ENCODE results near the gene MCFD2. TPM values are rescaled to one million over a fixed set of nuclear protein-coding genes. Genes with fewer than 3 reads are reported as not detected.

The MCFD2 gene
- total RNA-seq, 5 donors from 2014 or later (not counting 1 experiment from before 2014, with no cell fraction given): 30.8 to 44.0 (median 35.2) TPM

DNA sequence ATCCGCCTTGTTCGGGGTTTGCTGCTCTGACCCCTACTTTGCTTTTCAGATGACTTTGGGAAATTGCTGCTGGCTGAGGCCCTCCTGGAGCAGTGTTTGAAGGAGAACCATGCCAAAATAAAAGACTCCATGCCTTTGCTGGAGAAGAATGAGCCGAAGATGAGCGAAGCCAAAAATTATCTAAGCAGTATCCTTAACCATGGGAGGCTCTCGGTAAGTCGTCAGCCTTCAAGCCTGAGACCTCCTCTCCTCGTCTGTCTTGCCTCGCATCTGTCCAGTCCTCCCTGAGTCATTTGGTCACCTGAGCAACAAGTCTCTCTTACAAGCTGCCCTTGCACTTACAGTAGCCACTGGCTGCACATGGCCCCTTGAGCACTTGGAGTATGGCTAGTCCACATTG is 34.7 kb upstream of the MCFD2 start:
- ATAC-seq (replicated peaks in 1 of 4) (no peak), DNase-seq (no peak)
- POLR2A ChIA-PET: no interaction called here
- peaks cover 47% of the 10 kb centered on the region for H3K36me3 Mint-ChIP-seq
- Histone ChIP-seq H3K36me3 (ENCODE audit: control insufficient read depth in 2 of 2, extremely low read depth in 1 of 2, insufficient read depth in 1 of 2, low read length in 1 of 2) (peaks cover 13 to 45% of the 10 kb centered on the region in 2 donors), H3K9me3 (no peaks in the 10 kb centered on the region), H3K4me1 (ENCODE audit: control insufficient read depth in 1 of 2, extremely low read depth in 1 of 2, insufficient read depth in 2 of 2, low read length in 2 of 2) (peaks cover 25 to 29% of the 10 kb centered on the region in 2 experiments), H3K27ac (ENCODE audit: low read length) (no peak overlapping the region), H3K4me3 (ENCODE audit: control insufficient read depth in 1 of 2, extremely low read depth in 1 of 2, low read length in 1 of 2) (no peak overlapping the region), H3K27me3 (replicated peaks in 1 of 2; ENCODE audit: control insufficient read depth in 2 of 2, extremely low read depth in 1 of 2, insufficient read depth in 2 of 2, low read length in 1 of 2) (no peaks in the 10 kb centered on the region)
- H3K27ac Mint-ChIP-seq: peak overlapping the region in 1 of 2 donors; percentile 62
- no peaks in the 10 kb centered on the region for H3K27me3 Mint-ChIP-seq
- 100% methylated on average over 6 of the region's 8 CpGs for WGBS (ENCODE audit: insufficient coverage)
- H3K4me3 Mint-ChIP-seq: no peak overlapping the region
- peaks cover 42 to 58% (median 48%) of the 10 kb centered on the region in 3 donors for H3K4me1 Mint-ChIP-seq
- H3K9me3 Mint-ChIP-seq: no peaks in the 10 kb centered on the region
- CTCF ChIA-PET: no interaction called here

DNA sequence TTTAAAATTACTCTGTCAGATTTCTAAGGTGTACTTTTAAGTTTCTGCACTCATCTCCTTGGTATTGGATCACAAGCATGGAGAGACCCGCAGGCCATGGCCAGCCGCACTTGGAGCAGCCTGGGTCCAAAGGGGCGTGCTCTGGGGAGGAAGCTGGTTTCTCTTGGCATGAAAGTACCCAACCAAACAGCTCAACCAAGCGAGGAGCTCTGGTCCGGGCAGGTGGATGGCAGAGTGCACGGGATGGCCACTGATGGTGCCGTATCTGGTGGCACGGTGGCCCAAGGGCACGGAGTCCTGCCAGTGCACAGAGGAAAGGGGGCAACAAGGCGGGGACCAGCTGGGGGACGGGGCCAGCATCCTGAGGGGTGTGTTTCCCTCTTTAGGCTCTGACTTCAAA is 32.2 kb upstream of the MCFD2 start:
- Mint-ChIP-seq H3K36me3 (peaks cover 28% of the 10 kb centered on the region), H3K9me3 (no peaks in the 10 kb centered on the region), H3K27me3 (no peaks in the 10 kb centered on the region), H3K4me3 (no peak overlapping the region), H3K27ac (no peak overlapping the region), H3K4me1 (peaks cover 60 to 79% (median 68%) of the 10 kb centered on the region in 3 donors)
- peaks cover 10 to 28% of the 10 kb centered on the region in 2 donors for H3K36me3 ChIP-seq (ENCODE audit: control insufficient read depth in 2 of 2, extremely low read depth in 1 of 2, insufficient read depth in 1 of 2, low read length in 1 of 2)
- no peaks in the 10 kb centered on the region for H3K27me3 ChIP-seq (replicated peaks in 1 of 2; ENCODE audit: control insufficient read depth in 2 of 2, extremely low read depth in 1 of 2, insufficient read depth in 2 of 2, low read length in 1 of 2)
- POLR2A ChIA-PET: no interaction called here
- no peak overlapping the region for H3K4me3 ChIP-seq (ENCODE audit: control insufficient read depth in 1 of 2, extremely low read depth in 1 of 2, low read length in 1 of 2)
- 68% methylated on average over 5 of the region's 11 CpGs for WGBS (ENCODE audit: insufficient coverage)
- no peaks in the 10 kb centered on the region for H3K9me3 ChIP-seq
- ATAC-seq (replicated peaks in 1 of 4) (no peak), DNase-seq (no peak)
- H3K27ac ChIP-seq (ENCODE audit: low read length): no peak overlapping the region
- H3K4me1 ChIP-seq (ENCODE audit: control insufficient read depth in 1 of 2, extremely low read depth in 1 of 2, insufficient read depth in 2 of 2, low read length in 2 of 2): peaks cover 43 to 52% of the 10 kb centered on the region in 2 experiments
- CTCF ChIA-PET: no interaction called here

DNA sequence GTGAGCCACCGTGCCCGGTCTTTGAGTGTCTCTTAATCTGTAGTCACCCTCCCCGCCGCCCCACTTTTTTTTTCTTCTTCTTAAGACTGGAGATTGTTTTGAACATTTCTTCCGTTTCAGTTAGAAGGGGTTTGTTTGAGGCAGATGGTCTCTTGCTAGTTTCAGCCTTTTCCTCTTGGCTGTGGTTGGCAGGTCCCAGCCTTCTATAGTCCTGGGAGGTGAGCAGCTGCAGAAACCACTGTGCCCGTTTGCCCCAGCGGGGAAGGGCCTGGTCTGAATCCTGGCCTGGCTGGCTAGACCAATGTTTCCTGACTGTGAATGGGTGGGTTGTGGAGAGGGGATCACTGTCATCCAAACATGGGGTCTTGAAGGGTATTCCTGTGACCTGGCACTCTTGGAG is 30.1 kb upstream of the MCFD2 start:
- no peak for DNase-seq
- H3K36me3 Mint-ChIP-seq: peaks cover 14% of the 10 kb centered on the region
- no peaks in the 10 kb centered on the region for H3K9me3 Mint-ChIP-seq
- ChIA-PET POLR2A (no interaction called here), CTCF (no interaction called here)
- H3K27ac ChIP-seq (ENCODE audit: low read length): no peak overlapping the region
- peaks cover 67 to 77% (median 68%) of the 10 kb centered on the region in 3 donors for H3K4me1 Mint-ChIP-seq
- peaks cover 4 to 13% of the 10 kb centered on the region in 2 donors for H3K36me3 ChIP-seq (ENCODE audit: control insufficient read depth in 2 of 2, extremely low read depth in 1 of 2, insufficient read depth in 1 of 2, low read length in 1 of 2)
- peak overlapping the region; percentile 59 to 76 for H3K27ac Mint-ChIP-seq
- no peaks in the 10 kb centered on the region for H3K27me3 ChIP-seq (replicated peaks in 1 of 2; ENCODE audit: control insufficient read depth in 2 of 2, extremely low read depth in 1 of 2, insufficient read depth in 2 of 2, low read length in 1 of 2)
- ATAC-seq (replicated peaks in 1 of 4): no peak
- no peaks in the 10 kb centered on the region for H3K27me3 Mint-ChIP-seq
- H3K4me3 ChIP-seq (ENCODE audit: control insufficient read depth in 1 of 2, extremely low read depth in 1 of 2, low read length in 1 of 2): no peak overlapping the region
- H3K4me1 ChIP-seq (ENCODE audit: control insufficient read depth in 1 of 2, extremely low read depth in 1 of 2, insufficient read depth in 2 of 2, low read length in 2 of 2): peaks cover 45 to 64% of the 10 kb centered on the region in 2 experiments
- no peaks in the 10 kb centered on the region for H3K9me3 ChIP-seq
- WGBS (ENCODE audit: insufficient coverage): 63% methylated on average over 2 of the region's 7 CpGs
- peak overlapping the region in 1 of 3 donors; percentile 53 for H3K4me3 Mint-ChIP-seq

DNA sequence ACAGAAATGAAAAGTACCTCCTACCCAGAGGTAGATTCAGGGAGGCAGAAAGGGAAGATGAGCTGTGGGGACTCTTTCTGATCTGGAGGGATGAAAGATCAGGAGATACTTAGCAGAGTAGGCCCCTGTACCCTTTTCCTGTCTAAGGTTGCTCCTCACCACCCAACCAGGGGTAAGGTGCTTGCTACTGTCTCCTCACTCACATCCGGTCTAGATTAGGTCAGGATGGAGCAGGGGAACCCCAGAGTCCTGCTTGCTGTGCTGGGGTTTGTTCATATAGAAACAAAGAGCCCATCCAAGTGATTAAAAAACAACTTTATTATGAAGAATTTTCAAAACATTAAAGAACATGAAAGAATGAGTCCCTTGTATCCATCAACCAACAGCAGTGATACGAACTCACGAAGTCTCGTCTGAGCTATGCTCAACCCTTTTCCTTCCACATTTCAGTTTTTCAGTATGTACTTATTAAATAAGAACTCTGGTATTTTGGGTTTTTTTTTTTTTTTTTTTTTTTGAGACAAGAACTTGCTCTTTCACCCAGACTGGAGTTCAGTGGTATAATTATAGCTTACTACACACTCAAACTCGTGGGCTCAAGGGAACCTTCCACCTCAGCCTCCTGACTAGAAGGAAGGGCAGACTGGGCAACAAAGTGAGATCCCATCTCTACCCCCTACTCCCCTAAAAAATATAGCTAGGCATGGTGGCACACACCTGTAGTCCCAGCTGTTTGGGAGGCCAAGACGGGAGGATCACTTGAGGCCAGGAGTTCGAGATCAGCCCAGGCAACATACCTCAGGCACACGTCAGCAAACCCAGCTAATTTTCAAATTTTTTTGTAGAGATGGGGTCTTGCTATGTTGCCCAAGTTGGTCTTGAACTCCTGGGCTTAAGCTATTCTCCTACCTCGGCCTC is 28.5 kb upstream of the MCFD2 start:
- H3K9me3 Mint-ChIP-seq: no peaks in the 10 kb centered on the region
- WGBS (ENCODE audit: insufficient coverage): no CpG with 5 or more reads among the region's 9 CpGs
- POLR2A ChIA-PET: interaction anchor here (0.6 to 1.0 kb wide), 10 partner anchors 11 to 956 kb away, joined by 3 to 14 read pairs (median 5); no protein-coding TSS in a partner anchor

DNA sequence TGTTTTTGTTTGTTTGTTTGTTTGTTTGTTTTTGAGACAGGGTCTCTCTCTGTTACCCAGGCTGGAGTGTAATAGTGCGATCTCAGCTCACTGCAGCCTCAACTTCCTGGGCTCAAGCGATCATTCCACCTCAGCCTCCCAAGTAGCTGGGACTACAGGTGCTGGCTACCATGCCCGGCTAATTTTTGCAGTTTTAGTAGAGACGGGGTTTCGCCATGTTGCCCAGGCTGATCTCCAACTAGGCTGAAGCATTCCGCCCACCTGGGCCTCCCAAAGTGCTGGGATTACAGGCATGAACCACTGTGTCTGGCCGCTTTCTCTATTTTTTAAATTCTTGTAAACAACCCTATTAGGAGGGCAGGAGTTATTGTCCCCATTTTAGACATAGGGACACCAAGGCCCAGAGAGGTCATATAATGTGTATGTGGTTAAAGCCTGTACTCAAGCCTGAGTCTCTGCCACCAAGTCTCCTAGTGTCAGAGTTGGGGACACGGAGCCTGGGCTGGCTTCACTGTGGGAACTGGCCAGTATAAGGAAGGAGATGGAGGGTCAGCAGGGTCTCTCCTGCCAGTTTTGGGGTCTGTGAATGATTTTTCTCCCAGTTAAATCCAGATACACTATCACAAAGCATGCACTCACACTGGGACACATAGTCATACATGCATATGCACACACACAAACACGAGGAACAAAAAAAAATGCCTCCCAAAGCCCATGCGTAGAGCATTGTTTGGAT is 27.5 kb upstream of the MCFD2 start:
- no peaks in the 10 kb centered on the region for H3K9me3 ChIP-seq
- H3K4me3 ChIP-seq (ENCODE audit: control insufficient read depth in 1 of 2, extremely low read depth in 1 of 2, low read length in 1 of 2): peak overlapping the region; percentile 69 to 92
- peaks cover 33 to 67% of the 10 kb centered on the region in 2 experiments for H3K4me1 ChIP-seq (ENCODE audit: control insufficient read depth in 1 of 2, extremely low read depth in 1 of 2, insufficient read depth in 2 of 2, low read length in 2 of 2)
- Mint-ChIP-seq H3K27ac (peak overlapping the region; percentile 94 to 98), H3K27me3 (no peaks in the 10 kb centered on the region), H3K9me3 (no peaks in the 10 kb centered on the region), H3K4me1 (peaks cover 58 to 72% (median 65%) of the 10 kb centered on the region in 3 donors), H3K4me3 (peak overlapping the region; percentile 98 to 99 (median 99)), H3K36me3 (peaks cover 9% of the 10 kb centered on the region)
- peaks cover 0 to 8% of the 10 kb centered on the region in 2 donors for H3K36me3 ChIP-seq (ENCODE audit: control insufficient read depth in 2 of 2, extremely low read depth in 1 of 2, insufficient read depth in 1 of 2, low read length in 1 of 2)
- H3K27ac ChIP-seq (ENCODE audit: low read length): peak overlapping the region; percentile 99
- no peak for DNase-seq
- no peaks in the 10 kb centered on the region for H3K27me3 ChIP-seq (replicated peaks in 1 of 2; ENCODE audit: control insufficient read depth in 2 of 2, extremely low read depth in 1 of 2, insufficient read depth in 2 of 2, low read length in 1 of 2)
- ChIA-PET POLR2A (interaction anchor here in 1 of 2 donors (0.5 to 0.8 kb wide), 3 partner anchors 19 to 229 kb away, joined by 3 to 4 read pairs (median 3); no protein-coding TSS in a partner anchor), CTCF (interaction anchor here (0.6 to 1.6 kb wide), 4 partner anchors 24 to 328 kb away, joined by 3 to 5 read pairs (median 4); partner anchors contain the start of gene MCFD2 (in 1 of the 2))
- no peak for ATAC-seq (replicated peaks in 1 of 4)
- 21% methylated on average over 5 of the region's 10 CpGs for WGBS (ENCODE audit: insufficient coverage)

More for the DNA sequence above, 28.5 kb upstream of the MCFD2 start:
- Mint-ChIP-seq H3K4me1 (peaks cover 68 to 76% (median 73%) of the 10 kb centered on the region in 3 donors), H3K36me3 (peaks cover 9% of the 10 kb centered on the region), H3K27me3 (no peaks in the 10 kb centered on the region), H3K4me3 (peak overlapping the region; percentile 98 to 99 (median 99)), H3K27ac (peak overlapping the region; percentile 94 to 98)
- peak in 34 of 35 experiments; percentile 31 to 88 (median 64) for DNase-seq
- peak overlapping the region in 1 of 2 donors; percentile 69 for H3K4me3 ChIP-seq (ENCODE audit: control insufficient read depth in 1 of 2, extremely low read depth in 1 of 2, low read length in 1 of 2)
- CTCF ChIA-PET: interaction anchor here (0.5 to 1.6 kb wide), 9 partner anchors 24 to 918 kb away, joined by 3 to 7 read pairs (median 4); partner anchors contain the start of gene MCFD2 (in 1 of the 2)
- no peaks in the 10 kb centered on the region for H3K27me3 ChIP-seq (replicated peaks in 1 of 2; ENCODE audit: control insufficient read depth in 2 of 2, extremely low read depth in 1 of 2, insufficient read depth in 2 of 2, low read length in 1 of 2)
- H3K9me3 ChIP-seq: no peaks in the 10 kb centered on the region
- peaks cover 0 to 8% of the 10 kb centered on the region in 2 donors for H3K36me3 ChIP-seq (ENCODE audit: control insufficient read depth in 2 of 2, extremely low read depth in 1 of 2, insufficient read depth in 1 of 2, low read length in 1 of 2)
- peaks cover 40 to 76% of the 10 kb centered on the region in 2 experiments for H3K4me1 ChIP-seq (ENCODE audit: control insufficient read depth in 1 of 2, extremely low read depth in 1 of 2, insufficient read depth in 2 of 2, low read length in 2 of 2)
- peak overlapping the region; percentile 99 for H3K27ac ChIP-seq (ENCODE audit: low read length)
- ATAC-seq (replicated peaks in 1 of 4): peak; percentile 30 to 75 (median 37)

DNA sequence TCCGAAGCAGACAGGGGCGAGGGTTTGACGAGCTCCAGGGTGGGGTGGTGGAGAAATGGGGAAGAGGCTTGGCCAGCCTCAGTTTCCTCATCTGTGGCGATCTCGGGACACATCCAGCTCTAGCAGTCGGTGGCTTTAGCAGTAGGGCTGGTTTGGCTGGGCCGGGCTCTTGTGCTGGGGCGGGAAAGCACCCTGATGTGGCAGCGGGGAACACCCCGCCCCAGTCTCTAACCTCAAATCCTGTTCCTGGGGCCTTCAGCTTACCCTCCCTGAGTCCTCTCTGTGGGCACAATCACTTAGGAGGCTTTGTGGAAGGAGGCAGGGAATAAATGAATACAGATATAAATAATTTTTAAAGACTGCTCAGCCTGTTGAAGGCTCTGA is 26.5 kb upstream of the MCFD2 start:
- Histone ChIP-seq H3K4me1 (ENCODE audit: control insufficient read depth in 1 of 2, extremely low read depth in 1 of 2, insufficient read depth in 2 of 2, low read length in 2 of 2) (peaks cover 33 to 63% of the 10 kb centered on the region in 2 experiments), H3K4me3 (ENCODE audit: control insufficient read depth in 1 of 2, extremely low read depth in 1 of 2, low read length in 1 of 2) (peak overlapping the region; percentile 69 to 92), H3K27me3 (replicated peaks in 1 of 2; ENCODE audit: control insufficient read depth in 2 of 2, extremely low read depth in 1 of 2, insufficient read depth in 2 of 2, low read length in 1 of 2) (no peaks in the 10 kb centered on the region), H3K36me3 (ENCODE audit: control insufficient read depth in 2 of 2, extremely low read depth in 1 of 2, insufficient read depth in 1 of 2, low read length in 1 of 2) (peaks cover 0 to 8% of the 10 kb centered on the region in 2 donors), H3K27ac (ENCODE audit: low read length) (peak overlapping the region; percentile 99), H3K9me3 (no peaks in the 10 kb centered on the region)
- H3K4me3 Mint-ChIP-seq: peak overlapping the region; percentile 98 to 99 (median 99)
- H3K9me3 Mint-ChIP-seq: no peaks in the 10 kb centered on the region
- CTCF ChIA-PET: interaction anchor here (0.5 to 0.9 kb wide), 3 partner anchors 24 to 230 kb away, joined by 3 to 4 read pairs (median 3); no protein-coding TSS in a partner anchor
- H3K36me3 Mint-ChIP-seq: peaks cover 9% of the 10 kb centered on the region
- no peaks in the 10 kb centered on the region for H3K27me3 Mint-ChIP-seq
- POLR2A ChIA-PET: interaction anchor here (0.6 to 0.8 kb wide), 3 partner anchors 24 to 330 kb away, joined by 3 read pairs; no protein-coding TSS in a partner anchor
- H3K27ac Mint-ChIP-seq: peak overlapping the region; percentile 94 to 98
- ATAC-seq (replicated peaks in 1 of 4): peak; percentile 47 to 63 (median 49)
- peak; percentile 32 to 87 (median 69) for DNase-seq
- peaks cover 61 to 74% (median 72%) of the 10 kb centered on the region in 3 donors for H3K4me1 Mint-ChIP-seq
- WGBS (ENCODE audit: insufficient coverage): 0% methylated on average over 4 of the region's 10 CpGs

All from T-cell (primary cell).